HepG2 (cell line): ENCODE measurements around the gene RAB28. TPM values are rescaled to one million over a fixed set of nuclear protein-coding genes. Genes with fewer than 3 reads are reported as not detected.

Experiments
- HDAC1 ChIP-seq: sonication (generic); formaldehyde crosslinking; IDR thresholded peaks from 2 replicates; pipeline ENCODE4 v1.5.1; 2020; ENCODE audit warnings: mild to moderate bottlenecking, missing genetic modification reagents
- HOXA3 ChIP-seq: sonication (generic); formaldehyde crosslinking; IDR thresholded peaks from 2 replicates; pipeline ENCODE4 v1.5.0; 2020; ENCODE audit warnings: missing genetic modification reagents
- JUN ChIP-seq: sonication (generic); formaldehyde crosslinking; IDR thresholded peaks from 2 replicates; pipeline ENCODE4 v1.4.0; 2020; ENCODE audit warnings: mild to moderate bottlenecking, missing genetic modification reagents
- KDM6A ChIP-seq: IDR thresholded peaks from 2 replicates; pipeline ENCODE4 v1.6.1; 2016; ENCODE audit warnings: low read depth
- KLF12 ChIP-seq: sonication (generic); formaldehyde crosslinking; IDR thresholded peaks from 2 replicates; pipeline ENCODE4 v1.4.0; 2020; ENCODE audit warnings: missing genetic modification reagents, borderline replicate concordance
- POLR2A ChIP-seq, 2 experiments: IDR thresholded peaks; 2 replicates each; pipeline ENCODE4 v1.6.1; 2011; ENCODE audit warnings: low read depth in 2 of 2, low read length in 2 of 2, mild to moderate bottlenecking in 1 of 2, moderate library complexity in 1 of 2; ENCODE audit not compliant: insufficient read depth in 1 of 2
- POLR2AphosphoS5 ChIP-seq: IDR thresholded peaks from 2 replicates; pipeline ENCODE4 v1.6.1; 2012; ENCODE audit warnings: low read depth, low read length
- THAP11 ChIP-seq: IDR thresholded peaks from 2 replicates; pipeline ENCODE4 v1.6.1; 2016; ENCODE audit warnings: missing biosample characterization, missing genetic modification reagents
- TRIM24 ChIP-seq: sonication (generic); formaldehyde crosslinking; IDR thresholded peaks from 2 replicates; pipeline ENCODE4 v1.8.0; 2022; ENCODE audit warnings: mild to moderate bottlenecking, missing genetic modification reagents
- ZFP37 ChIP-seq: sonication (generic); formaldehyde crosslinking; IDR thresholded peaks from 2 replicates; pipeline ENCODE4 v1.4.0; 2020; ENCODE audit warnings: missing genetic modification reagents, borderline replicate concordance
- ZNF567 ChIP-seq: sonication (generic); formaldehyde crosslinking; IDR thresholded peaks from 2 replicates; pipeline ENCODE4 v1.8.1; 2023; ENCODE audit warnings: mild to moderate bottlenecking, missing genetic modification reagents, borderline replicate concordance
- ZNF776 ChIP-seq: sonication (generic); formaldehyde crosslinking; IDR thresholded peaks from 2 replicates; pipeline ENCODE4 v1.4.0; 2020; ENCODE audit warnings: mild to moderate bottlenecking, missing genetic modification reagents
- ZNF788 ChIP-seq: sonication (generic); formaldehyde crosslinking; IDR thresholded peaks from 2 replicates; pipeline ENCODE4 v1.5.0; 2020; ENCODE audit warnings: mild to moderate bottlenecking, missing genetic modification reagents, borderline replicate concordance
- ZNF790 ChIP-seq: sonication (generic); formaldehyde crosslinking; IDR thresholded peaks from 2 replicates; pipeline ENCODE4 v1.8.0; 2022; ENCODE audit warnings: missing genetic modification reagents, mild to moderate bottlenecking, borderline replicate concordance
- polyA plus RNA-seq, 8 experiments: library from polyadenylated mRNA; depleted of rRNA in 3 of 8; stranded (reverse) in 7 of 8; unstranded in 1 of 8; fragments of >200 nt; fragmentation: Illumina TruSeq in 4 of 8; extraction: Trizol in 4 of 8; gene quantifications; 2 replicates each; pipeline versions ENCODE4 v1.2.1 to v1.2.3, GENCODE V29; 2011 to 2016; ENCODE audit warnings: low read depth in 4 of 8, missing spikeins in 1 of 8, mixed read lengths in 1 of 8; ENCODE audit not compliant: insufficient read depth in 1 of 8
- total RNA-seq, 5 experiments: library from RNA; depleted of rRNA; stranded (reverse); fragments of >200 nt; fragmentation: Illumina TruSeq; extraction: Trizol; gene quantifications; 2 replicates each; pipeline ENCODE4 v1.2.3, GENCODE V29; 2016; ENCODE audit warnings: low read depth in 1 of 5
- TF ChIP-seq, protein P1 (sequence below): sonication (generic); formaldehyde crosslinking; IDR thresholded peaks from 2 replicates; pipeline ENCODE4 v1.4.0; 2020; ENCODE audit warnings: missing genetic modification reagents
- TF ChIP-seq, protein P2 (sequence below): IDR thresholded peaks from 2 replicates; pipeline ENCODE4 v1.4.0; 2020; ENCODE audit warnings: mild to moderate bottlenecking, missing genetic modification reagents
- TF ChIP-seq, protein P3 (sequence below): sonication (generic); formaldehyde crosslinking; IDR thresholded peaks from 2 replicates; pipeline ENCODE4 v1.4.0; 2020; ENCODE audit warnings: missing genetic modification reagents, borderline replicate concordance
- TF ChIP-seq, protein P4 (sequence below): sonication (generic); formaldehyde crosslinking; IDR thresholded peaks from 2 replicates; pipeline ENCODE4 v1.4.0; 2020; ENCODE audit warnings: missing genetic modification reagents

The RAB28 gene
- total and polyA plus RNA-seq, 2 of the 13 experiments (the other 11 are each of a cell fraction or from before 2014, with no cell fraction given) = 11.8 to 18.2 TPM

DNA sequence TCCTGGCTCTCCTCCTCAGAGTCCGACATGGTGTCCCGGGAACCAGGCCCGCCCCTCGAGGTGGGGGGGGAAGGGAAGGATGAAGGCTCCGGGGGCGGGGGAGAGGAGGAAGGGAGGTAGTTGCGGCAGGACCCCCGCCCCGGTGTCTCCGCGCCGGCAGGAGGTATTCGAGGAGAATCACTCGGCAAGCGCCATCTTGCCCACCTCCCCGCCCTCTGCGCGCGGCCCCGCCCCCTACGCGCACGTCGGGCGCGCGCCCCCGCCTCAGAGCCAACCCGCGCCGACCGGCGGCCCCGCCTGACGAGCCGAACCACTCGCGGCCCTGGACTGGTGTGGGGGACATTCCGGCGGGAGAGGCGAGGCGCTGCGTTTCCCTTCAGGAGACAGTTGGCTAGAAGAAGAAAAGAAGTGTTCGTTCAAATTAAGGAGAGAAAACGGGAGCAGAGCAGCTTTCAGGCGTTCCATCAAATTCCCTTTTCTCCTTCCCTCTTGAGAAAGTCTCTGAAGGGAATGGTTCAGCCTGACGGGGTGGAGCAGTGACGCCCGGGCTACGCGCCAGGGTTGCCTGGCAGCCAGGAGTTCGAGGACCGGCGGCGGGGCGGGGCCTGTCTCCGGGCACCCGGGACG is at the start of gene RAB28 (continued):
- TF ChIP-seq, protein P1, sequence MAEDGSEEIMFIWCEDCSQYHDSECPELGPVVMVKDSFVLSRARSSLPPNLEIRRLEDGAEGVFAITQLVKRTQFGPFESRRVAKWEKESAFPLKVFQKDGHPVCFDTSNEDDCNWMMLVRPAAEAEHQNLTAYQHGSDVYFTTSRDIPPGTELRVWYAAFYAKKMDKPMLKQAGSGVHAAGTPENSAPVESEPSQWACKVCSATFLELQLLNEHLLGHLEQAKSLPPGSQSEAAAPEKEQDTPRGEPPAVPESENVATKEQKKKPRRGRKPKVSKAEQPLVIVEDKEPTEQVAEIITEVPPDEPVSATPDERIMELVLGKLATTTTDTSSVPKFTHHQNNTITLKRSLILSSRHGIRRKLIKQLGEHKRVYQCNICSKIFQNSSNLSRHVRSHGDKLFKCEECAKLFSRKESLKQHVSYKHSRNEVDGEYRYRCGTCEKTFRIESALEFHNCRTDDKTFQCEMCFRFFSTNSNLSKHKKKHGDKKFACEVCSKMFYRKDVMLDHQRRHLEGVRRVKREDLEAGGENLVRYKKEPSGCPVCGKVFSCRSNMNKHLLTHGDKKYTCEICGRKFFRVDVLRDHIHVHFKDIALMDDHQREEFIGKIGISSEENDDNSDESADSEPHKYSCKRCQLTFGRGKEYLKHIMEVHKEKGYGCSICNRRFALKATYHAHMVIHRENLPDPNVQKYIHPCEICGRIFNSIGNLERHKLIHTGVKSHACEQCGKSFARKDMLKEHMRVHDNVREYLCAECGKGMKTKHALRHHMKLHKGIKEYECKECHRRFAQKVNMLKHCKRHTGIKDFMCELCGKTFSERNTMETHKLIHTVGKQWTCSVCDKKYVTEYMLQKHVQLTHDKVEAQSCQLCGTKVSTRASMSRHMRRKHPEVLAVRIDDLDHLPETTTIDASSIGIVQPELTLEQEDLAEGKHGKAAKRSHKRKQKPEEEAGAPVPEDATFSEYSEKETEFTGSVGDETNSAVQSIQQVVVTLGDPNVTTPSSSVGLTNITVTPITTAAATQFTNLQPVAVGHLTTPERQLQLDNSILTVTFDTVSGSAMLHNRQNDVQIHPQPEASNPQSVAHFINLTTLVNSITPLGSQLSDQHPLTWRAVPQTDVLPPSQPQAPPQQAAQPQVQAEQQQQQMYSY (CRISPR knock-in tag) = no peak
- TF ChIP-seq JUN (no peak), ZNF567 (CRISPR knock-in tag) (no peak), KLF12 (CRISPR knock-in tag) (peak; percentile 59), ZNF776 (no peak), POLR2AphosphoS5 (peak; percentile 52; the same call in 1 of the 2 replicates), POLR2A (IDR thresholded peaks at IDR 0.05; ENCODE audit: insufficient read depth in 1 of 2, low read depth in 2 of 2, low read length in 2 of 2) (peak; percentile 46 to 66; a peak in 3 of 4 replicates), KDM6A (CRISPR knock-in tag) (no peak), THAP11 (peak; percentile 71), HOXA3 (peak; percentile 32; the same call in 1 of the 2 replicates), ZNF788 (CRISPR knock-in tag) (no peak), HDAC1 (CRISPR knock-in tag) (peak; percentile 72; the same call in 1 of the 2 replicates), ZFP37 (CRISPR knock-in tag) (no peak), ZNF790 (CRISPR knock-in tag) (no peak), TRIM24 (CRISPR knock-in tag) (no peak)
- TF ChIP-seq, protein P2, sequence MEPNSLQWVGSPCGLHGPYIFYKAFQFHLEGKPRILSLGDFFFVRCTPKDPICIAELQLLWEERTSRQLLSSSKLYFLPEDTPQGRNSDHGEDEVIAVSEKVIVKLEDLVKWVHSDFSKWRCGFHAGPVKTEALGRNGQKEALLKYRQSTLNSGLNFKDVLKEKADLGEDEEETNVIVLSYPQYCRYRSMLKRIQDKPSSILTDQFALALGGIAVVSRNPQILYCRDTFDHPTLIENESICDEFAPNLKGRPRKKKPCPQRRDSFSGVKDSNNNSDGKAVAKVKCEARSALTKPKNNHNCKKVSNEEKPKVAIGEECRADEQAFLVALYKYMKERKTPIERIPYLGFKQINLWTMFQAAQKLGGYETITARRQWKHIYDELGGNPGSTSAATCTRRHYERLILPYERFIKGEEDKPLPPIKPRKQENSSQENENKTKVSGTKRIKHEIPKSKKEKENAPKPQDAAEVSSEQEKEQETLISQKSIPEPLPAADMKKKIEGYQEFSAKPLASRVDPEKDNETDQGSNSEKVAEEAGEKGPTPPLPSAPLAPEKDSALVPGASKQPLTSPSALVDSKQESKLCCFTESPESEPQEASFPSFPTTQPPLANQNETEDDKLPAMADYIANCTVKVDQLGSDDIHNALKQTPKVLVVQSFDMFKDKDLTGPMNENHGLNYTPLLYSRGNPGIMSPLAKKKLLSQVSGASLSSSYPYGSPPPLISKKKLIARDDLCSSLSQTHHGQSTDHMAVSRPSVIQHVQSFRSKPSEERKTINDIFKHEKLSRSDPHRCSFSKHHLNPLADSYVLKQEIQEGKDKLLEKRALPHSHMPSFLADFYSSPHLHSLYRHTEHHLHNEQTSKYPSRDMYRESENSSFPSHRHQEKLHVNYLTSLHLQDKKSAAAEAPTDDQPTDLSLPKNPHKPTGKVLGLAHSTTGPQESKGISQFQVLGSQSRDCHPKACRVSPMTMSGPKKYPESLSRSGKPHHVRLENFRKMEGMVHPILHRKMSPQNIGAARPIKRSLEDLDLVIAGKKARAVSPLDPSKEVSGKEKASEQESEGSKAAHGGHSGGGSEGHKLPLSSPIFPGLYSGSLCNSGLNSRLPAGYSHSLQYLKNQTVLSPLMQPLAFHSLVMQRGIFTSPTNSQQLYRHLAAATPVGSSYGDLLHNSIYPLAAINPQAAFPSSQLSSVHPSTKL (CRISPR knock-in tag) = no peak; the same call in 1 of the 2 replicates
- TF ChIP-seq, protein P3, sequence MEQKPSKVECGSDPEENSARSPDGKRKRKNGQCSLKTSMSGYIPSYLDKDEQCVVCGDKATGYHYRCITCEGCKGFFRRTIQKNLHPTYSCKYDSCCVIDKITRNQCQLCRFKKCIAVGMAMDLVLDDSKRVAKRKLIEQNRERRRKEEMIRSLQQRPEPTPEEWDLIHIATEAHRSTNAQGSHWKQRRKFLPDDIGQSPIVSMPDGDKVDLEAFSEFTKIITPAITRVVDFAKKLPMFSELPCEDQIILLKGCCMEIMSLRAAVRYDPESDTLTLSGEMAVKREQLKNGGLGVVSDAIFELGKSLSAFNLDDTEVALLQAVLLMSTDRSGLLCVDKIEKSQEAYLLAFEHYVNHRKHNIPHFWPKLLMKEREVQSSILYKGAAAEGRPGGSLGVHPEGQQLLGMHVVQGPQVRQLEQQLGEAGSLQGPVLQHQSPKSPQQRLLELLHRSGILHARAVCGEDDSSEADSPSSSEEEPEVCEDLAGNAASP = no peak
- TF ChIP-seq, protein P4, sequence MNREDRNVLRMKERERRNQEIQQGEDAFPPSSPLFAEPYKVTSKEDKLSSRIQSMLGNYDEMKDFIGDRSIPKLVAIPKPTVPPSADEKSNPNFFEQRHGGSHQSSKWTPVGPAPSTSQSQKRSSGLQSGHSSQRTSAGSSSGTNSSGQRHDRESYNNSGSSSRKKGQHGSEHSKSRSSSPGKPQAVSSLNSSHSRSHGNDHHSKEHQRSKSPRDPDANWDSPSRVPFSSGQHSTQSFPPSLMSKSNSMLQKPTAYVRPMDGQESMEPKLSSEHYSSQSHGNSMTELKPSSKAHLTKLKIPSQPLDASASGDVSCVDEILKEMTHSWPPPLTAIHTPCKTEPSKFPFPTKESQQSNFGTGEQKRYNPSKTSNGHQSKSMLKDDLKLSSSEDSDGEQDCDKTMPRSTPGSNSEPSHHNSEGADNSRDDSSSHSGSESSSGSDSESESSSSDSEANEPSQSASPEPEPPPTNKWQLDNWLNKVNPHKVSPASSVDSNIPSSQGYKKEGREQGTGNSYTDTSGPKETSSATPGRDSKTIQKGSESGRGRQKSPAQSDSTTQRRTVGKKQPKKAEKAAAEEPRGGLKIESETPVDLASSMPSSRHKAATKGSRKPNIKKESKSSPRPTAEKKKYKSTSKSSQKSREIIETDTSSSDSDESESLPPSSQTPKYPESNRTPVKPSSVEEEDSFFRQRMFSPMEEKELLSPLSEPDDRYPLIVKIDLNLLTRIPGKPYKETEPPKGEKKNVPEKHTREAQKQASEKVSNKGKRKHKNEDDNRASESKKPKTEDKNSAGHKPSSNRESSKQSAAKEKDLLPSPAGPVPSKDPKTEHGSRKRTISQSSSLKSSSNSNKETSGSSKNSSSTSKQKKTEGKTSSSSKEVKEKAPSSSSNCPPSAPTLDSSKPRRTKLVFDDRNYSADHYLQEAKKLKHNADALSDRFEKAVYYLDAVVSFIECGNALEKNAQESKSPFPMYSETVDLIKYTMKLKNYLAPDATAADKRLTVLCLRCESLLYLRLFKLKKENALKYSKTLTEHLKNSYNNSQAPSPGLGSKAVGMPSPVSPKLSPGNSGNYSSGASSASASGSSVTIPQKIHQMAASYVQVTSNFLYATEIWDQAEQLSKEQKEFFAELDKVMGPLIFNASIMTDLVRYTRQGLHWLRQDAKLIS (CRISPR knock-in tag) = no peak
